ENCODE results near the gene CHN2.

The CHN2 gene

DNA sequence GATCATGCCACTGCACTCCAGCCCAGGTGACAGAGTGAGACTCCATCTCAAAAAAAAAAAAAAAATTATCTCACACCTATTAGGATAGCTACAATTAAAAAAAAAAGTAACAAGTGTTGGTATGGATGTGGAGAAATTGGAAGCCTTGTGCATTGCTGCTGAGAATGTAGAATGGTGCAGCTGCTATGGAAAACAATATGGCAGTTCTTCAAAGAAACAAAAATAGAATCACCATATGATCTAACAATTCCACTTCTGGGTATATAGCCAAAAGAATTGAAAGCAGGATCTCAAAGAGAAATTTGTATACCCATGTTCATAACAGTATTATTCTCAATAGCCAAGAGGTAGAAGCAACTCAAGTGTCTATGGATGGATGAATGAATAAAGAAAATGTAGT, 225.4 kb downstream of the CHN2 start:
- DNase-seq (ENCODE audit: low spot score in 2 of 2) (no peak), ATAC-seq (no peak)
- no peaks in the 10 kb centered on the region for H3K9me3 Mint-ChIP-seq
- H3K36me3 Mint-ChIP-seq = no peaks in the 10 kb centered on the region
- H3K4me1 Mint-ChIP-seq = no peaks in the 10 kb centered on the region
- no peak overlapping the region for H3K27ac Mint-ChIP-seq
- no peak overlapping the region for H3K4me3 Mint-ChIP-seq

DNA sequence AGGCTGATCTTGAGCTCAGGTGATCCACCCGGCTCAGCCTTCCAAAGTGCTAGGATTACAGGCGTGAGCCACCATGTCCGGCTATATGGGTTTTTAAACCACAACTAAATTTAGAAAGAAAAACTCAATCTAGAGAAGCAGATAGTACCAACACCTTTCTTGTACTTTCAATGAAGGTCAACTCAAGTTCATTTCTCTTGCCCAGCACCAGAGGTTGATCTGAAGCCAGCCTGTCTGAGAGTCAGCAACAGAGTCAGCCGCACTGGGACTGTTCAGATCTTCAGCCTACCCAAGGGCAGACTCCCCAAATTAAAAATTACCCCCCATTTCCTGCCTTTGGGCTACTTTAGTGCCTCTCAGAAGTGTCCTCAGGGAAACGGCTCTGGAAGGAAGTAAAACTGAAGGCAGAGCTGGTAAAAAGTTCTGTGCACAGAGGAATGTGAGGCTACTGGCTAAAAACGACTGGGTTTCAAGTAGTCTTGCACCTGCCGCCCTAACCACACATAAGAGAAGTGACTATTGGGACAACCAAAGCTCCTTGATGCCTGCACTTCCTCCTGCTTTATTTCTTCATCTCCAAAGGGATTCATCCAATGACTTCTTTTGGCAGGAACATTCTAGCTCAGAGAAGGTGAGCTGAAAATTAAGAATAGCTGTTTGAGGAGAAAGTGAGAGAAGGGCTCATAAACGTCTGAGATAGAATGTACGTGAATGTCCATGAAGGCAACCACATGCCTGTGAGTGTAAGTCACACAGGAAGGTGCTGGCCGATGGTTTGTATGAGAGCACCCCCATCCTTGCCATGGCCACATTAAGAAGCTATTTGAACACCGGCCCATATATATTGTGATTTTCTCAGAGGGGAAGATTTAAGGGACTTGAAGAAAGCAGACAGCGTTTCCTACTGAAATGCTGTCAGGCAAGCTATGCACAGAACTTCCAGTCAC, 226.7 kb downstream of the CHN2 start:
- H3K4me3 Mint-ChIP-seq = no peak overlapping the region
- no peak overlapping the region for H3K27ac Mint-ChIP-seq
- H3K36me3 Mint-ChIP-seq = no peaks in the 10 kb centered on the region
- H3K9me3 Mint-ChIP-seq = no peaks in the 10 kb centered on the region
- ATAC-seq (no peak), DNase-seq (ENCODE audit: low spot score in 2 of 2) (no peak)
- H3K4me1 Mint-ChIP-seq = no peaks in the 10 kb centered on the region

DNA sequence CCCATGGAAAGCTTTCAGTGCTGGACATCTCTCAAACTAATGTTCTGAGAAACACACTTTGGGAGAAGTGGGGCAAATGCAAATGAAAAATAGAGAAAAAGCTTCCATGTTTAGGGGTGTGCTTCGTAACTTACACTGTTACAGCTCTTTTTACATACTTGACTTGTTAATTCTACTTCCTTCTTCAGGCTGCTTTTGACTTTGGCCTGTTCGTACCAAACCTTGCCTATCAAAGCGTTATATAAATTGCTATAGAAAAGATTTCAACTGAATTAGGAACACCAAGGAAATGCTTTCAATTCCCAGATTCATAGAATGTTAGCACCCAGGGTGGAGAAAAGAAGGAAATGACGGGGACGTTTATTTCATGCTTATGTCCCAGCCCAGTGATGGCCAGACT, 228.3 kb downstream of the CHN2 start:
- Mint-ChIP-seq H3K36me3 (no peaks in the 10 kb centered on the region), H3K9me3 (no peaks in the 10 kb centered on the region), H3K4me3 (no peak overlapping the region), H3K27ac (no peak overlapping the region), H3K4me1 (no peaks in the 10 kb centered on the region)
- ATAC-seq = no peak
- DNase-seq (ENCODE audit: low spot score in 2 of 2) = no peak

DNA sequence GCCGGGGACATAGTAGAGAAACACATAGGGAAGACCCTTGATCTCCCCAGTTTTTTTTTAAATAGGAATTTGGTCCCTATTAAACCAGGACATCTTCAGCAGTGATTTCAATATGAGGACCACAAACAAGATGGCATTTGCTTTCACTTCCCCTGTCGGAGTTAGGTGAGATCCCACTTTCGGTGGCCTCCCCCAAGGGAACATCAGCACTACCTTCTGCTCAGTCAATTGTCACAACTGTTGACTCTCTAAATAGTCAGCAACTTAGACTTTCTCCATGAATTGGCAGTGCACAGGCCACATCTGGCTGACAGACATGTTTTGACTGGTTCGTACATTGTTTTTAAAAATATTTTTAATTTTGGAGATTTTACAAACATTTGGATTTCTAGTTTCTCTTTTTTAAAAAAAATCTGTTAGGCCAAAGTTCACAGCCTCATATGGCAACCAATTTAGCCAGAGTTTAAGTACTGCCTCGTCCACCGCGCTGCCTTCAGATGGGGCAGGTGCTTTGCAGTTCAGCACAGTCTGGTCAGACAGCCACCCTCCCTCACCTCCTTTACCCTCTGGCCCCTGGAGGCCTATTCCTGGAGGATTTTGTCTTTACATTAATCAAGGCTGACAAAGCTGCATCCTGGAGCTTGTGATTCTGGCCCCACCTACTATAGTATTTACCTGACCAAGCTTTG, 229.9 kb downstream of the CHN2 start:
- no peak overlapping the region for H3K27ac Mint-ChIP-seq
- no peaks in the 10 kb centered on the region for H3K4me1 Mint-ChIP-seq
- no peaks in the 10 kb centered on the region for H3K36me3 Mint-ChIP-seq
- H3K4me3 Mint-ChIP-seq = no peak overlapping the region
- DNase-seq (ENCODE audit: low spot score in 2 of 2) (no peak), ATAC-seq (no peak)
- H3K9me3 Mint-ChIP-seq = no peaks in the 10 kb centered on the region

DNA sequence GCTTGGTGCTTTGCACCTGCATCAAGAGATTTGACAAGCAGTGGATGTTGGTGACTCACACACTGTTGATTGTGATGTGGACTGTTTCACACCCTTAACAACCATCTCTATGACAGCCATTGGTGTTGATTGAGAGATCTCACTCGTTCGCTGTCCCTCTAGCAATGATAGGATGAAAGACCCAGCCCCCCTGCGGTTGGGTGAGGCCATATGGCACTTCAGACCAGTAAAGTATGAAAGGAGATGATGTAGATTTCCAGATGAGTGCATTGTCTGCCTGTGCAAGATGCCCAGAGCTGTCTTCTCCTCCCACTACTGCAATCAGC, 230.4 kb downstream of the CHN2 start:
- H3K27ac Mint-ChIP-seq = no peak overlapping the region
- no peaks in the 10 kb centered on the region for H3K9me3 Mint-ChIP-seq
- ATAC-seq (no peak), DNase-seq (ENCODE audit: low spot score in 2 of 2) (no peak)
- no peaks in the 10 kb centered on the region for H3K36me3 Mint-ChIP-seq
- no peak overlapping the region for H3K4me3 Mint-ChIP-seq
- no peaks in the 10 kb centered on the region for H3K4me1 Mint-ChIP-seq

DNA sequence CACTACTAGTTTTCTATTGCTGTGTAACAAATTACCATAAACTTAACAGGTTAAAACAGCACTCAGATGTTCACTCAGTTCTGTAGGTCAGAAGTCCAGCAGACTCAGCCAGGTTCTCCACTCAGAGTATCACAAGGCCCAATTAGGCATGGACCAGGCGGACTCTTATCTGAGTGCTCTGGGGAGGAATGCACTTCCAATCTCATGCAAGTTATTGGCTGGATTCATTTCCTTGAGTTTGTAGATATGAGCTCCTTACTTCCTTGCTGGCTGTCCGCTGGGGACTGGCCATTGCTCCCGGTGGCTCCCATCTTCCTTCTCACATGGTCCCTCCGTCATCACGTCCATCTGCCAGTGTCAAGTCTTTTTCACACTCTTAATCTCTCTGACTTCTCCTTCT, 232.0 kb downstream of the CHN2 start:
- DNase-seq (ENCODE audit: low spot score in 2 of 2) (no peak), ATAC-seq (no peak)
- Mint-ChIP-seq H3K27ac (no peak overlapping the region), H3K36me3 (no peaks in the 10 kb centered on the region), H3K4me1 (no peaks in the 10 kb centered on the region), H3K4me3 (no peak overlapping the region), H3K9me3 (no peaks in the 10 kb centered on the region)

DNA sequence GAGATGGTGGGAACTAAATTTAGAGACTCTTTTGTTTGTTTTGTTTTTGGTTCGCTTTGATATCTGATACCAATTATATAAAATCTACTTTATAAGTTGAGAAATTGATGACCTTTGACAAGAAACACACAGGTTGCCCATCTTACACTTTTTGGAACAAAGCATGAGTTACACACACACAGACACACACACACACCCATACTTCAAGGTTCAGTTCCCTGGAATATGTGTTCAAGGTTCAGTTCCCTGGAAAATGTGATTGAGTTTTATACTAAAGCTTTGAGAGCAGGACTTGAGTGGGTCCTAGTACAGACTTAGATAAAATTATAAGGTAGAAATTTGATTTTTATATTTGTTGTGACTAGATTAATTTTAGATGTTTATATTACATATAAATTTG, 234.8 kb downstream of the CHN2 start:
- DNase-seq (ENCODE audit: low spot score in 2 of 2) = no peak
- H3K36me3 Mint-ChIP-seq = no peaks in the 10 kb centered on the region
- no peak for ATAC-seq
- no peak overlapping the region for H3K27ac Mint-ChIP-seq
- H3K4me1 Mint-ChIP-seq = peaks cover 9% of the 10 kb centered on the region
- no peaks in the 10 kb centered on the region for H3K9me3 Mint-ChIP-seq
- H3K4me3 Mint-ChIP-seq = no peak overlapping the region

DNA sequence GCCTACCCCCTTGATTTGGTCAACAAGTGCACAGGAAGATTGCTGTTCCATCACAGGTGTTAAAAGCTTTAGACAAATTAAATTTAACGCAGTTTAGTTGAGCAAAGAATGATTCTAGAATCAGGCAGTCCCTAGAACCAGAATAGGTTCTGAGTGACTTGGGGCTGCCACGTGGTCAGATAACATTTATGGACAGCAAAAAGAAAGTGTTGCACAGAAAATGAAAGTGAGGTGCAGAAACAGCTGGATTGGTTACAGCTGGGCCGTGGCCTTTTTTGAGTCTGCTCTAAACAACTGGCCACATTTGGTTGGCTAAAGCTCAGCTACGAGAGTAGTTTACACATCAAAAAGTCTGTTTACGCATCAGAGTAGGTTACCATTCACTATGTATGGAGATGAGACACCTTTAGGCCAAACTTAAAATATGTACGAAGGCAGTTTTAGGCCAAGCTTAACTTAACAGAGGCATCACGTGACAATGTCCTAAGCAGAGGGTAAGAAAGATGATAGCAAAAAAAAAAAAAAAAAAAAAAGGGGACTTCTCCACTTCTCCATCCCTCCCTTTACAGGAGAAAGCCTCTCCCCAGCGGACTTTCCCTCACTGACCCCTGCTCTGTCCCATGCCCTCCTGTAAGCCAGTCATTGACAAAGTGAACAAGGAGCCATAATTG, 235.8 kb downstream of the CHN2 start:
- no peak overlapping the region for H3K27ac Mint-ChIP-seq
- H3K4me1 Mint-ChIP-seq = peaks cover 9% of the 10 kb centered on the region
- H3K36me3 Mint-ChIP-seq = no peaks in the 10 kb centered on the region
- no peaks in the 10 kb centered on the region for H3K9me3 Mint-ChIP-seq
- ATAC-seq (no peak), DNase-seq (ENCODE audit: low spot score in 2 of 2) (no peak)
- H3K4me3 Mint-ChIP-seq = no peak overlapping the region

DNA sequence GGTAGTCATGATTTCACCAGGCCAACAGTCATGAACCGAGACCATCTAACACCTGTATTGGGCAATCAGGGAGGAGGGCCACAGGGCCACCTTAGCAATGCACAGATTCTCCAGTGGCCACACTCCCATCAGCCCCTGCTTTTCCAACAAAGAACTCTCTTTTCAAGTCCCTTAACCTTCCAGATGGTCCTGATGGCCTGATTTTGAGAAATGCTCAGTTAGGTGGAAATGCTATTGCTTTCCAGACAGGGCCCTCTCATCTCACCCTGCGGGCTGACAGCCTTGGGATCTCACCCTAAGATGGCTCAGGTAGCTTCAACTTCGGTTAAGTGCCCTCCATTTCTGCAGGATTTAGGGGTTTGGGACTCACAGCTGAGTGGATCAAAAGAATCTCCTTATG, 237.1 kb downstream of the CHN2 start:
- Mint-ChIP-seq H3K9me3 (no peaks in the 10 kb centered on the region), H3K4me3 (no peak overlapping the region), H3K36me3 (no peaks in the 10 kb centered on the region), H3K27ac (no peak overlapping the region), H3K4me1 (peaks cover 9% of the 10 kb centered on the region)
- DNase-seq (ENCODE audit: low spot score in 2 of 2) = no peak
- ATAC-seq = no peak

DNA sequence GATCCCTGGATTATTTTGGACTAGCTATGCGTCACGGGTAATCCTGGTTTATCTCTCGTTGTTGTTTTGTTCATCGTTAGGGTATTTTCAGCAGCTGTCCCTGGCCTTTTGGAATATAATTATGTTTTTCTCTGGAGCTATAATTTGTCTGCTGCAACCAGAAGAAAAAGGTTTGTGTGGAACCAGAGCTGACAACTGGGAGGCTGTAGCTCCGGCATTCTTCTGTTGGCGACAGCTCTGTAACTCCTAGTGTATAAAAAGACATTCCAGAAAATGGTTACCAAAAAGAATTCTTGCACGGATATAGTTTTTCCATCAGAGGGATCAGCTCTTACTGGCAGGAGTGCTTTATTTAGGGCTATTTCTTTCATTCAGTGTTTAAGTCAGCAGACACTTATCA, 238.1 kb downstream of the CHN2 start:
- Mint-ChIP-seq H3K4me1 (peaks cover 9% of the 10 kb centered on the region), H3K36me3 (no peaks in the 10 kb centered on the region), H3K27ac (no peak overlapping the region), H3K4me3 (no peak overlapping the region), H3K9me3 (no peaks in the 10 kb centered on the region)
- DNase-seq (ENCODE audit: low spot score in 2 of 2) (no peak), ATAC-seq (no peak)

DNA sequence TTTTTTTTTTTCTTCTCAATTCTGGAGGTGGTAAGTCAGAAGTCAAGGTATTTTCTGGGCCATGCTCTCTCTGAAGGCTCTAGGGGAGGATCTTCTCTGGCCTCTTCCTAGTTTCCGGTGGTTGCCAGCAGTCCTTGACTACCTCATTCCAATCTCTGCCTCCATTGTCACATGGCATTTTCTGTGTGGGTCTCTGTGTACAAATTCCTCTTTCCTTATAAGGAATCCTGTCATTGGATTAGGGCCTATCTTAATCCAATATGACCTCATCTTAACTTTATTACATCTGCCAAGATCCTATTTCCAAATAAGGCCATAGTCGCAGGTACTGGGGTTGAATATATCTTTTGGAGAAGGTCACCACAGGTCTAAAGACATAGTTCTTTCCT, 239.8 kb downstream of the CHN2 start:
- H3K36me3 Mint-ChIP-seq = no peaks in the 10 kb centered on the region
- ATAC-seq (no peak), DNase-seq (ENCODE audit: low spot score in 2 of 2) (no peak)
- peak overlapping the region; percentile 43 for H3K27ac Mint-ChIP-seq
- H3K4me3 Mint-ChIP-seq = no peak overlapping the region
- H3K9me3 Mint-ChIP-seq = no peaks in the 10 kb centered on the region
- peaks cover 9% of the 10 kb centered on the region for H3K4me1 Mint-ChIP-seq

DNA sequence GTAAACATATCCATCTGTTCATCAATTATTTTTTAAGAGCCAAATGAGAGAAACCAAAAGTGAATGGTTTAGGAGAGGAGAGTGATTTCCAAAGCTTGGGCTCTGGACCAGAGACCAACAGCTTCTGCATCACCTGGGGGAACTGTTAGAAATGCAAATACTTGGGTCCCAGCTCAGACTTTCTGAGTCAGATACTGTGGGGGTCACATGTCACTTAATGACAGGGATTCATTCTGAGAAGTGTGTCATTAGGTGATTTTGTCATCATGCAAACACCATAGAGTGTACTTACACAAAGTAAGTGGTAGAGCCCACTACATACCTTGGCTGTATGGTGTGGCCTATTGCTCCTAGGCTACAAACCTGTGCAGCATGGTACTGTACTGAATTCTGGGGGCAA, 240.6 kb downstream of the CHN2 start:
- DNase-seq (ENCODE audit: low spot score in 2 of 2) = no peak
- Mint-ChIP-seq H3K4me1 (peaks cover 9% of the 10 kb centered on the region), H3K27ac (no peak overlapping the region), H3K4me3 (no peak overlapping the region), H3K9me3 (no peaks in the 10 kb centered on the region), H3K36me3 (no peaks in the 10 kb centered on the region)
- peak; percentile 45 for ATAC-seq

DNA sequence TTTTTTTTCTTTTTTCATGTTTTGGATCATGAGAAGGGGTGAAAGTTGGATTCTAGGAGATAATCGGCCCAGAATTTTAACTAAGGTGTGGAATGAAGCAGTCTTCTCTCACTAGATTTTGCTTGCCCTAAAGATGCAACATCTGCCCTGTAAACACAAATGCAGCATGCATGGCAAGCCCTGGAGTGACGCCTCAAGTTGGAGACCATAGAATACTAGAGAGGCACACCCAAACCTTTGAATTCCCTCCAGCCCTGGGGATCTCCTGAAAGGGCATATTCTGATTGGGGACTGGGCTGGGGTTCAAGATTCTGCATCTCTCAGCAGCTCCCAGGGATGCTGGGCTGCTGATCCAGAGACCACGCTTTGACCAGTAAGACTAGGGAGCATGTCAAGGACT, 241.3 kb downstream of the CHN2 start:
- no peaks in the 10 kb centered on the region for H3K9me3 Mint-ChIP-seq

DNA sequence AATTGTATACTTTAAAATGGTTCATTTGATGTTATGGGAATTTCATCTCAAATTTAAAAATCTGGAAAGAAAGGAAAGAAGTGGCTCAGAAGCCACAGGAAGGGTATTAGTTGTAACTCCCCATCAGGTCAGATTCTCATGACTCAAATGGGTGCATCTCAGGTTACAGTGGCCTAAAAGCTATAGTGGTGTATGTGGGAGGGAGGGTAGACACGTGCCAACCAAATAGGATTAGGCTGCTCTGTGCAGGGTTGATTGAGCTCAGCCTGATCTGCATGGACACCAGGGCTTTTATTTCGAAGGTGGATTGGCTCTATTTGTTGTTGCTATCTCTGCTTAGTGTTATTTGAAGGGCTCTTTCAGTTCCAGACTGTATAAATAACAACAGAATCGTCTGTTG, 247.6 kb downstream of the CHN2 start:
- Mint-ChIP-seq H3K4me1 (no peaks in the 10 kb centered on the region), H3K36me3 (no peaks in the 10 kb centered on the region), H3K27ac (no peak overlapping the region), H3K9me3 (no peaks in the 10 kb centered on the region), H3K4me3 (no peak overlapping the region)
- ATAC-seq (no peak), DNase-seq (ENCODE audit: low spot score in 2 of 2) (no peak)

More for the DNA sequence above, 241.3 kb downstream of the CHN2 start:
- no peak for DNase-seq (ENCODE audit: low spot score in 2 of 2)
- H3K27ac Mint-ChIP-seq = no peak overlapping the region
- peaks cover 9% of the 10 kb centered on the region for H3K4me1 Mint-ChIP-seq
- no peak overlapping the region for H3K4me3 Mint-ChIP-seq
- no peaks in the 10 kb centered on the region for H3K36me3 Mint-ChIP-seq
- no peak for ATAC-seq

DNA sequence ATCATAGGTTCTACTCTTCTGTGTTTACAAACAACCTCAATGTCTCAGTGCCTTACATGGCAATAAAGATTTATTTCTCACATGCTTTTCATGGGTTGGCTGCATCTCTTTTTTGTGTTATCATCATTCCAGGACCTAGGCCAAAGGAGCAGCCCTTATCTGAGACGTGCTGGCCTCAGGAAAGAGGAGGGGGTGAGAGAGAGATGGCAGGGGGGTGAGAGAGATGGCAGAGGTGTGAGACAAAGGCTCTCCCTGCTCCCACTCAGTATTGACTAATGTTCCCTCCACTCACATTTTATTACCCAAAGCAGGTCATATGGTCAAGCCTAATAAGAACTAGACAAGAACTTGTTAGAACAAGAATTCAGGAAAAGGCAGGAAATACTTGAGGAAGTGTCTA, 249.0 kb downstream of the CHN2 start:
- Mint-ChIP-seq H3K4me1 (no peaks in the 10 kb centered on the region), H3K4me3 (no peak overlapping the region), H3K9me3 (no peaks in the 10 kb centered on the region), H3K36me3 (no peaks in the 10 kb centered on the region), H3K27ac (no peak overlapping the region)
- ATAC-seq = no peak
- no peak for DNase-seq (ENCODE audit: low spot score in 2 of 2)

DNA sequence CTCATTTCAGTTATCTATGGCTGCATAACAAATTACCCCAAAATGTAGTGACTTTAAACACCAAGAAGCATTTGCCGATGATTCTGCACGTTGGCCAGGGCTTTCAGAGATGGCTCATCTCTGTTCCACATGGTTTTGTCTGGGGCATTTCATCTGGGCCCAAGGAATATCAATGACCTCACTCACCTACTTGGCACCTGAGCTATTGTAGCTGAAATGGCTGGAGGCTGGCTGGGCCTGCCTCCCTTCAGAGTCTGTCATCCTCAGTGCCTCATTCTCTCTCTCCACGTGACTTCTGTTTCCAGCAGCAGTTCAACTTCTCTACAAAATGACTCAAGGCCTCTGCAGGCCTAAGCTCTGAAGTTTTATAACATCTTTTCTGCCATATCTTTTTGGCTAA, 249.7 kb downstream of the CHN2 start:
- no peak for DNase-seq (ENCODE audit: low spot score in 2 of 2)
- no peaks in the 10 kb centered on the region for H3K4me1 Mint-ChIP-seq
- ATAC-seq = no peak
- H3K36me3 Mint-ChIP-seq = no peaks in the 10 kb centered on the region
- H3K27ac Mint-ChIP-seq = no peak overlapping the region
- H3K9me3 Mint-ChIP-seq = no peaks in the 10 kb centered on the region
- H3K4me3 Mint-ChIP-seq = no peak overlapping the region
